K562 (cell line): ENCODE measurements around the gene CDH20. TPM values are rescaled to one million over a fixed set of nuclear protein-coding genes. Genes with fewer than 3 reads are reported as not detected.

Source experiments
- ATAC-seq: fragments of 200-7000 bp; cut with Tn5 transposase; 3 replicates; pipeline ENCODE4 v1.9.1; 2020; ENCODE audit warnings: moderate library complexity
- BruUV-seq: library from RNA; stranded (reverse); fragments of 400-500 nt; replicated peaks from 2 replicates; lab custom pipeline; 2021; lab: Mats Ljungman, UMichigan
- CTCF ChIA-PET: fragments of 300-600 bp; formaldehyde crosslinking; extraction: SDS; loops from one replicate; lab custom pipeline; 2021; ENCODE audit warnings: low intra/inter-chr PET ratio; lab: Yijun Ruan, JAX
- POLR2A ChIA-PET: fragments of 300-600, 350-650 bp; sonication (Branson Sonifier 250); formaldehyde crosslinking; extraction: SDS; loops from one replicate; lab custom pipeline; 2021; ENCODE audit warnings: antibody characterized with exemption, inconsistent platforms; lab: Yijun Ruan, JAX
- DNase-seq, 4 experiments: peaks; one replicate each; pipeline versions ENCODE4 v3.0.0 to v3.0.0-alpha.2; 2011 to 2018; ENCODE audit warnings: low spot score in 3 of 4, mixed read lengths in 3 of 4; ENCODE audit errors: extremely low read depth in 1 of 4
- FAIRE-seq: peaks from 2 replicates; lab custom pipeline; 2011; peaks lifted over from hg19 to GRCh38; lab: Jason Lieb, UNC
- H2AFZ ChIP-seq: 2 replicates; pipeline ENCODE4 v1.6.0; 2011; ENCODE audit warnings: low read depth, low read length, control low read depth, inconsistent platforms
- H3K27ac ChIP-seq: fragments of 200-600 bp; 3 replicates; pipeline ENCODE4 v1.8.0; 2011; ENCODE audit warnings: low read depth, mild to moderate bottlenecking, control low read depth, inconsistent platforms, low read length, moderate library complexity, mixed read lengths; ENCODE audit errors: extremely low read depth
- H3K27me3 ChIP-seq, 2 experiments: fragments of 300-600 bp in 1 of 2; 2 replicates in 1 of 2; 3 replicates in 1 of 2; pipeline versions ENCODE4 v1.6.0 to v1.8.0; 2011; ENCODE audit warnings: inconsistent platforms in 2 of 2, low read length in 2 of 2, mild to moderate bottlenecking in 1 of 2, mixed read lengths in 1 of 2, moderate library complexity in 1 of 2; ENCODE audit not compliant: control insufficient read depth in 2 of 2, insufficient read depth in 2 of 2
- H3K36me3 ChIP-seq: fragments of 300-600 bp; 3 replicates; pipeline ENCODE4 v1.8.0; 2011; ENCODE audit warnings: mild to moderate bottlenecking, low read length, inconsistent platforms; ENCODE audit not compliant: control insufficient read depth, insufficient read depth
- H3K4me1 ChIP-seq, 2 experiments: fragments of 200-600 bp in 1 of 2; replicated peaks in 1 of 2; 2 replicates in 1 of 2; 3 replicates in 1 of 2; pipeline versions ENCODE4 v1.5.1 to v1.8.0; 2011; ENCODE audit warnings: inconsistent platforms in 2 of 2, low read length in 2 of 2, mild to moderate bottlenecking in 1 of 2, mixed read lengths in 1 of 2, moderate library complexity in 1 of 2; ENCODE audit not compliant: control insufficient read depth in 2 of 2, insufficient read depth in 2 of 2
- H3K4me2 ChIP-seq: 2 replicates; pipeline ENCODE4 v1.6.1; 2011; ENCODE audit warnings: low read length, control low read depth, inconsistent platforms, mixed read lengths; ENCODE audit not compliant: insufficient read depth
- H3K4me3 ChIP-seq: fragments of 200-600 bp; sonication (generic), shearing (Covaris generic); 2 replicates; pipeline ENCODE4 v1.5.1; 2016; ENCODE audit warnings: control low read depth, inconsistent platforms
- H3K79me2 ChIP-seq: fragments of 200-600 bp; 3 replicates; pipeline ENCODE4 v1.8.0; 2011; ENCODE audit warnings: low read length, inconsistent platforms; ENCODE audit not compliant: control insufficient read depth, insufficient read depth
- H3K9ac ChIP-seq, 2 experiments: 2 replicates each; pipeline versions ENCODE4 v1.6.0 to v1.6.1; 2011; ENCODE audit warnings: low read depth in 2 of 2, low read length in 2 of 2, control low read depth in 1 of 2, inconsistent platforms in 1 of 2, mild to moderate bottlenecking in 1 of 2, mixed read lengths in 1 of 2; ENCODE audit not compliant: insufficient read depth in 1 of 2
- H3K9me1 ChIP-seq: one replicate; pipeline ENCODE4 v1.6.0; 2011; ENCODE audit warnings: inconsistent platforms, mild to moderate bottlenecking, low read length, moderate library complexity; ENCODE audit not compliant: control insufficient read depth, insufficient read depth
- H3K9me3 ChIP-seq: replicated peaks from 2 replicates; pipeline ENCODE4 v1.5.1; 2011; ENCODE audit warnings: low read depth, low read length, inconsistent platforms; ENCODE audit not compliant: control insufficient read depth, insufficient read depth
- H4K20me1 ChIP-seq: replicated peaks from 2 replicates; pipeline ENCODE4 v1.6.1; 2011; ENCODE audit warnings: low read length, inconsistent platforms, mixed read lengths; ENCODE audit not compliant: control insufficient read depth, insufficient read depth
- FUS ChIP-seq: fragments of 200-400 bp; formaldehyde crosslinking; optimal IDR thresholded peaks from 2 replicates; pipeline ENCODE3; 2017; ENCODE audit warnings: low read depth, low read length
- RBM15 ChIP-seq: fragments of 200-400 bp; formaldehyde crosslinking; IDR thresholded peaks from 2 replicates; pipeline ENCODE4 v1.6.1; 2018; ENCODE audit warnings: mild to moderate bottlenecking, low read length, moderate library complexity; ENCODE audit not compliant: insufficient read depth
- ZFP1 ChIP-seq: fragments of 450-650 bp; formaldehyde crosslinking; IDR thresholded peaks from 2 replicates; pipeline ENCODE4 v1.4.0; 2020; ENCODE audit warnings: mild to moderate bottlenecking, mixed read lengths
- ZMIZ1 ChIP-seq, 2 experiments: fragments of 150-350 bp in 1 of 2; IDR thresholded peaks; 2 replicates each; pipeline ENCODE4 v1.6.1; 2012 to 2016; ENCODE audit warnings: low read depth in 2 of 2, low read length in 2 of 2, mild to moderate bottlenecking in 1 of 2, moderate library complexity in 1 of 2
- WGBS: fragments of 100-300 bp; shearing (Covaris generic); methylation state at CpG from one replicate; pipeline ENCODE4 v1.1.6; 2016; ENCODE audit warnings: low coverage, mixed read lengths; ENCODE audit not compliant: insufficient coverage; ENCODE audit errors: missing lambda C conversion rate; 5-methylcytosine and 5-hydroxymethylcytosine counted together
- in situ Hi-C: fragments of 300-500 bp; cut with MboI; formaldehyde crosslinking; loops from 4 replicates; pipeline ENCODE4 v1.15.0; 2018; ENCODE audit warnings: inconsistent platforms, mixed read lengths
- intact Hi-C: fragments of 100-400 bp; cut with micrococcal nuclease; formaldehyde crosslinking; loops from 2 replicates; pipeline ENCODE4 v1.14.2; 2022
- polyA plus RNA-seq, 8 experiments: library from polyadenylated mRNA; depleted of rRNA in 4 of 8; stranded (reverse) in 5 of 8; unstranded in 3 of 8; fragments of >200 nt; fragmentation: Nextera tagmentation in 2 of 8; fragmentation: Illumina TruSeq in 1 of 8; extraction: Ambion mirVana in 2 of 8; extraction: Trizol in 1 of 8; gene quantifications; 2 replicates each; pipeline versions ENCODE4 v1.2.1 to v1.2.3, GENCODE V29; 2011 to 2014; ENCODE audit warnings: inconsistent platforms in 1 of 8, missing spikeins in 1 of 8
- total RNA-seq, 7 experiments: library from RNA; depleted of rRNA in 6 of 7; stranded (reverse); fragments of >200 nt in 6 of 7; fragmentation: Illumina TruSeq in 2 of 7; extraction: Trizol in 2 of 7; gene quantifications; 2 replicates each; pipeline versions ENCODE4 v1.2.1 to v1.2.3, GENCODE V29; 2011 to 2021; ENCODE audit warnings: low replicate concordance in 1 of 7

The CDH20 gene
- total and polyA plus RNA-seq, 9 of the 15 experiments (the other 6 are each of a cell fraction or from before 2014, with no cell fraction given) = not detected

GRCh38 chr18:61413396-61413795 is 80.2 kb downstream of the CDH20 start:
- H3K36me3 ChIP-seq = no peaks in the 10 kb centered on the region
- H3K9me1 ChIP-seq = no peaks in the 10 kb centered on the region
- POLR2A ChIA-PET = no interaction called here
- H3K4me1 ChIP-seq = no peaks in the 10 kb centered on the region
- BruUV-seq = no TSS peak
- 0% methylated on average over 1 of the region's 1 CpG for WGBS
- FAIRE-seq = no peak
- H4K20me1 ChIP-seq = no peaks in the 10 kb centered on the region
- no peak overlapping the region for H3K9ac ChIP-seq
- H3K4me3 ChIP-seq = no peak overlapping the region
- H3K9me3 ChIP-seq = no peaks in the 10 kb centered on the region
- CTCF ChIA-PET = no interaction called here
- no peak for ATAC-seq
- no peak overlapping the region for H3K4me2 ChIP-seq
- TF ChIP-seq ZMIZ1 (IDR thresholded peaks at IDR 0.05; ENCODE audit: low read depth in 2 of 2, low read length in 2 of 2) (no peak), RBM15 (no peak), ZFP1 (no peak), FUS (no peak)
- no peaks in the 10 kb centered on the region for H3K27me3 ChIP-seq
- in situ Hi-C loops (no loop called here), intact Hi-C loops (no loop called here)
- no peak overlapping the region for H2AFZ ChIP-seq
- DNase-seq = no peak
- H3K27ac ChIP-seq = no peak overlapping the region
- no peaks in the 10 kb centered on the region for H3K79me2 ChIP-seq
